Measurements from ENCODE around the gene ANKRD28.

ANKRD28 gene

GRCh38 chr3:15694628-15695027, 103.2 kb downstream of the ANKRD28 start:
- no peaks in the 10 kb centered on the region for H3K9me3 ChIP-seq (ENCODE audit: control insufficient read depth in 2 of 2, low read length in 2 of 2)
- no peak overlapping the region for H3K27ac ChIP-seq (ENCODE audit: low read length)
- H3K4me1 ChIP-seq (ENCODE audit: control insufficient read depth, insufficient read depth, low read length): no peaks in the 10 kb centered on the region
- H3K9ac ChIP-seq (ENCODE audit: low read length in 2 of 2): no peak overlapping the region
- no peak overlapping the region for H3K4me3 ChIP-seq (ENCODE audit: low read length in 2 of 2)
- H3K36me3 ChIP-seq (ENCODE audit: control insufficient read depth in 2 of 2, insufficient read depth in 2 of 2, low read length in 2 of 2): no peaks in the 10 kb centered on the region
- H3K27me3 ChIP-seq (ENCODE audit: control insufficient read depth in 1 of 2, insufficient read depth in 2 of 2, low read length in 2 of 2): no peaks in the 10 kb centered on the region

GRCh38 chr3:15693355-15693754, 104.4 kb downstream of the ANKRD28 start:
- no peaks in the 10 kb centered on the region for H3K9me3 ChIP-seq (ENCODE audit: control insufficient read depth in 2 of 2, low read length in 2 of 2)
- H3K27ac ChIP-seq (ENCODE audit: low read length): no peak overlapping the region
- H3K4me3 ChIP-seq (ENCODE audit: low read length in 2 of 2): no peak overlapping the region
- H3K27me3 ChIP-seq (ENCODE audit: control insufficient read depth in 1 of 2, insufficient read depth in 2 of 2, low read length in 2 of 2): no peaks in the 10 kb centered on the region
- peaks cover 2 to 3% of the 10 kb centered on the region in 2 donors for H3K36me3 ChIP-seq (ENCODE audit: control insufficient read depth in 2 of 2, insufficient read depth in 2 of 2, low read length in 2 of 2)
- H3K9ac ChIP-seq (ENCODE audit: low read length in 2 of 2): no peak overlapping the region
- no peaks in the 10 kb centered on the region for H3K4me1 ChIP-seq (ENCODE audit: control insufficient read depth, insufficient read depth, low read length)

- Histone ChIP-seq H3K36me3 (ENCODE audit: control insufficient read depth in 2 of 2, insufficient read depth in 2 of 2, low read length in 2 of 2) (peaks cover 5 to 8% of the 10 kb centered on the region in 2 donors), H3K9ac (ENCODE audit: low read length in 2 of 2) (no peak overlapping the region), H3K27me3 (ENCODE audit: control insufficient read depth in 1 of 2, insufficient read depth in 2 of 2, low read length in 2 of 2) (no peaks in the 10 kb centered on the region), H3K4me3 (ENCODE audit: low read length in 2 of 2) (no peak overlapping the region), H3K4me1 (ENCODE audit: control insufficient read depth, insufficient read depth, low read length) (no peaks in the 10 kb centered on the region), H3K27ac (ENCODE audit: low read length) (no peak overlapping the region), H3K9me3 (ENCODE audit: control insufficient read depth in 2 of 2, low read length in 2 of 2) (no peaks in the 10 kb centered on the region)
These were observed 107.0 kb downstream of the ANKRD28 start for GRCh38 chr3:15690748-15691147.

- H3K4me1 ChIP-seq (ENCODE audit: control insufficient read depth, insufficient read depth, low read length): no peaks in the 10 kb centered on the region
- peaks cover 8 to 9% of the 10 kb centered on the region in 2 donors for H3K36me3 ChIP-seq (ENCODE audit: control insufficient read depth in 2 of 2, insufficient read depth in 2 of 2, low read length in 2 of 2)
- no peak overlapping the region for H3K27ac ChIP-seq (ENCODE audit: low read length)
- no peak overlapping the region for H3K9ac ChIP-seq (ENCODE audit: low read length in 2 of 2)
- no peaks in the 10 kb centered on the region for H3K27me3 ChIP-seq (ENCODE audit: control insufficient read depth in 1 of 2, insufficient read depth in 2 of 2, low read length in 2 of 2)
- no peak overlapping the region for H3K4me3 ChIP-seq (ENCODE audit: low read length in 2 of 2)
- no peaks in the 10 kb centered on the region for H3K9me3 ChIP-seq (ENCODE audit: control insufficient read depth in 2 of 2, low read length in 2 of 2)
These were observed 107.5 kb downstream of the ANKRD28 start for GRCh38 chr3:15690230-15690629.

GRCh38 chr3:15685927-15686326, 111.9 kb downstream of the ANKRD28 start:
- Histone ChIP-seq H3K27ac (ENCODE audit: low read length) (no peak overlapping the region), H3K36me3 (ENCODE audit: control insufficient read depth in 2 of 2, insufficient read depth in 2 of 2, low read length in 2 of 2) (peaks cover 11 to 18% of the 10 kb centered on the region in 2 donors), H3K9me3 (ENCODE audit: control insufficient read depth in 2 of 2, low read length in 2 of 2) (no peaks in the 10 kb centered on the region), H3K9ac (ENCODE audit: low read length in 2 of 2) (no peak overlapping the region), H3K4me3 (ENCODE audit: low read length in 2 of 2) (no peak overlapping the region), H3K27me3 (ENCODE audit: control insufficient read depth in 1 of 2, insufficient read depth in 2 of 2, low read length in 2 of 2) (no peaks in the 10 kb centered on the region), H3K4me1 (ENCODE audit: control insufficient read depth, insufficient read depth, low read length) (no peaks in the 10 kb centered on the region)

GRCh38 chr3:15683253-15683652, 114.5 kb downstream of the ANKRD28 start:
- Histone ChIP-seq H3K36me3 (ENCODE audit: control insufficient read depth in 2 of 2, insufficient read depth in 2 of 2, low read length in 2 of 2) (peaks cover 9 to 19% of the 10 kb centered on the region in 2 donors), H3K4me3 (ENCODE audit: low read length in 2 of 2) (no peak overlapping the region), H3K4me1 (ENCODE audit: control insufficient read depth, insufficient read depth, low read length) (no peaks in the 10 kb centered on the region), H3K27me3 (ENCODE audit: control insufficient read depth in 1 of 2, insufficient read depth in 2 of 2, low read length in 2 of 2) (no peaks in the 10 kb centered on the region), H3K9me3 (ENCODE audit: control insufficient read depth in 2 of 2, low read length in 2 of 2) (no peaks in the 10 kb centered on the region), H3K27ac (ENCODE audit: low read length) (no peak overlapping the region), H3K9ac (ENCODE audit: low read length in 2 of 2) (no peak overlapping the region)

GRCh38 chr3:15682561-15683185, 115.1 kb downstream of the ANKRD28 start:
- H3K36me3 ChIP-seq (ENCODE audit: control insufficient read depth in 2 of 2, insufficient read depth in 2 of 2, low read length in 2 of 2): peaks cover 13 to 24% of the 10 kb centered on the region in 2 donors
- no peak overlapping the region for H3K9ac ChIP-seq (ENCODE audit: low read length in 2 of 2)
- no peak overlapping the region for H3K27ac ChIP-seq (ENCODE audit: low read length)
- no peaks in the 10 kb centered on the region for H3K27me3 ChIP-seq (ENCODE audit: control insufficient read depth in 1 of 2, insufficient read depth in 2 of 2, low read length in 2 of 2)
- no peaks in the 10 kb centered on the region for H3K4me1 ChIP-seq (ENCODE audit: control insufficient read depth, insufficient read depth, low read length)
- H3K9me3 ChIP-seq (ENCODE audit: control insufficient read depth in 2 of 2, low read length in 2 of 2): no peaks in the 10 kb centered on the region
- no peak overlapping the region for H3K4me3 ChIP-seq (ENCODE audit: low read length in 2 of 2)

- no peaks in the 10 kb centered on the region for H3K9me3 ChIP-seq (ENCODE audit: control insufficient read depth in 2 of 2, low read length in 2 of 2)
- H3K4me1 ChIP-seq (ENCODE audit: control insufficient read depth, insufficient read depth, low read length): no peaks in the 10 kb centered on the region
- H3K4me3 ChIP-seq (ENCODE audit: low read length in 2 of 2): no peak overlapping the region
- H3K36me3 ChIP-seq (ENCODE audit: control insufficient read depth in 2 of 2, insufficient read depth in 2 of 2, low read length in 2 of 2): peaks cover 16 to 26% of the 10 kb centered on the region in 2 donors
- no peak overlapping the region for H3K9ac ChIP-seq (ENCODE audit: low read length in 2 of 2)
- H3K27me3 ChIP-seq (ENCODE audit: control insufficient read depth in 1 of 2, insufficient read depth in 2 of 2, low read length in 2 of 2): no peaks in the 10 kb centered on the region
- no peak overlapping the region for H3K27ac ChIP-seq (ENCODE audit: low read length)
These were observed 116.1 kb downstream of the ANKRD28 start for GRCh38 chr3:15681668-15682067.

- H3K27me3 ChIP-seq (ENCODE audit: control insufficient read depth in 1 of 2, insufficient read depth in 2 of 2, low read length in 2 of 2): no peaks in the 10 kb centered on the region
- H3K9ac ChIP-seq (ENCODE audit: low read length in 2 of 2): no peak overlapping the region
- no peaks in the 10 kb centered on the region for H3K9me3 ChIP-seq (ENCODE audit: control insufficient read depth in 2 of 2, low read length in 2 of 2)
- H3K4me3 ChIP-seq (ENCODE audit: low read length in 2 of 2): no peak overlapping the region
- no peak overlapping the region for H3K27ac ChIP-seq (ENCODE audit: low read length)
- H3K36me3 ChIP-seq (ENCODE audit: control insufficient read depth in 2 of 2, insufficient read depth in 2 of 2, low read length in 2 of 2): peaks cover 12 to 19% of the 10 kb centered on the region in 2 donors
- no peaks in the 10 kb centered on the region for H3K4me1 ChIP-seq (ENCODE audit: control insufficient read depth, insufficient read depth, low read length)
These were observed 118.5 kb downstream of the ANKRD28 start for GRCh38 chr3:15679306-15679705.

- Histone ChIP-seq H3K9ac (ENCODE audit: low read length in 2 of 2) (no peak overlapping the region), H3K9me3 (ENCODE audit: control insufficient read depth in 2 of 2, low read length in 2 of 2) (no peaks in the 10 kb centered on the region), H3K27me3 (ENCODE audit: control insufficient read depth in 1 of 2, insufficient read depth in 2 of 2, low read length in 2 of 2) (no peaks in the 10 kb centered on the region), H3K4me1 (ENCODE audit: control insufficient read depth, insufficient read depth, low read length) (no peaks in the 10 kb centered on the region), H3K4me3 (ENCODE audit: low read length in 2 of 2) (no peak overlapping the region), H3K36me3 (ENCODE audit: control insufficient read depth in 2 of 2, insufficient read depth in 2 of 2, low read length in 2 of 2) (peaks cover 16 to 19% of the 10 kb centered on the region in 2 donors), H3K27ac (ENCODE audit: low read length) (no peak overlapping the region)
These were observed 121.5 kb downstream of the ANKRD28 start for GRCh38 chr3:15676259-15676658.

GRCh38 chr3:15673536-15673935, 124.2 kb downstream of the ANKRD28 start:
- Histone ChIP-seq H3K4me3 (ENCODE audit: low read length in 2 of 2) (no peak overlapping the region), H3K27ac (ENCODE audit: low read length) (no peak overlapping the region), H3K9me3 (ENCODE audit: control insufficient read depth in 2 of 2, low read length in 2 of 2) (no peaks in the 10 kb centered on the region), H3K27me3 (ENCODE audit: control insufficient read depth in 1 of 2, insufficient read depth in 2 of 2, low read length in 2 of 2) (no peaks in the 10 kb centered on the region), H3K9ac (ENCODE audit: low read length in 2 of 2) (no peak overlapping the region), H3K36me3 (ENCODE audit: control insufficient read depth in 2 of 2, insufficient read depth in 2 of 2, low read length in 2 of 2) (peaks cover 17 to 21% of the 10 kb centered on the region in 2 donors), H3K4me1 (ENCODE audit: control insufficient read depth, insufficient read depth, low read length) (no peaks in the 10 kb centered on the region)

All from stomach smooth muscle (tissue), 2 donors.